PC-9 (cell line): Measurements from ENCODE around the gene IFT57. TPM values are rescaled to one million over a fixed set of nuclear protein-coding genes. Genes with fewer than 3 reads are reported as not detected.

Experiments
- BruUV-seq: library from RNA; stranded (reverse); fragments of 400-500 nt; replicated peaks from 2 replicates; lab custom pipeline; 2021; lab: Mats Ljungman, UMichigan
- CTCF ChIA-PET: fragments of 300-600 bp; sonication (Branson Sonifier 250); formaldehyde crosslinking; loops from one replicate; lab custom pipeline; 2022; ENCODE audit warnings: antibody characterized with exemption; lab: Charles Lee
- POLR2A ChIA-PET: fragments of 300-600 bp; sonication (Branson Sonifier 250); formaldehyde crosslinking; loops from one replicate; lab custom pipeline; 2022; ENCODE audit warnings: antibody characterized with exemption; ENCODE audit not compliant: unreplicated experiment; lab: Charles Lee
- DNase-seq, 2 experiments: peaks; one replicate each; pipeline versions ENCODE4 v3.0.0 to v3.0.0-alpha.2; 2015 to 2022; ENCODE audit warnings: mixed read lengths in 1 of 2
- H2AFZ ChIP-seq: fragments of 200-600 bp; sonication (generic); 2 replicates; pipeline ENCODE4 v1.8.1; 2017; ENCODE audit warnings: antibody characterized with exemption
- H3F3A ChIP-seq: fragments of 200-600 bp; sonication (generic); 2 replicates; pipeline ENCODE4 v1.8.1; 2017; ENCODE audit warnings: antibody characterized with exemption, mild to moderate bottlenecking, low read depth; ENCODE audit not compliant: insufficient read depth
- H3K27ac ChIP-seq: fragments of 200-600 bp; sonication (generic); 2 replicates; pipeline ENCODE4 v1.6.1; 2016; ENCODE audit warnings: mixed run types
- H3K27me3 ChIP-seq: fragments of 200-600 bp; sonication (generic); 2 replicates; pipeline ENCODE4 v1.6.1; 2016; ENCODE audit warnings: low read depth, mixed run types; ENCODE audit not compliant: insufficient read depth
- H3K36me3 ChIP-seq: fragments of 200-600 bp; sonication (generic); 2 replicates; pipeline ENCODE4 v1.6.1; 2016; ENCODE audit warnings: low read depth, mixed run types
- H3K4me1 ChIP-seq: fragments of 200-600 bp; sonication (generic); replicated peaks from 2 replicates; pipeline ENCODE4 v1.6.1; 2016; ENCODE audit warnings: mixed run types; ENCODE audit not compliant: insufficient read depth
- H3K4me2 ChIP-seq: fragments of 200-600 bp; sonication (generic); 2 replicates; pipeline ENCODE4 v1.6.1; 2017; ENCODE audit warnings: mixed run types
- H3K4me3 ChIP-seq: fragments of 200-600 bp; sonication (generic); 2 replicates; pipeline ENCODE4 v1.6.1; 2016; ENCODE audit warnings: mixed run types
- H3K79me2 ChIP-seq: fragments of 200-600 bp; sonication (generic); 2 replicates; pipeline ENCODE4 v1.6.1; 2017; ENCODE audit warnings: low read depth, mixed run types
- H3K9me2 ChIP-seq: fragments of 200-600 bp; sonication (generic); 2 replicates; pipeline ENCODE4 v1.8.1; 2017; ENCODE audit warnings: mild to moderate bottlenecking; ENCODE audit not compliant: insufficient read depth
- H3K9me3 ChIP-seq: fragments of 200-600 bp; sonication (generic); 2 replicates; pipeline ENCODE4 v1.8.1; 2016; ENCODE audit warnings: low read depth; ENCODE audit not compliant: insufficient read depth
- H4K20me1 ChIP-seq: fragments of 200-600 bp; sonication (generic); 2 replicates; pipeline ENCODE4 v1.8.1; 2017; ENCODE audit not compliant: insufficient read depth
- CTCF ChIP-seq: fragments of 200-600 bp; sonication (generic); conservative IDR thresholded peaks from 2 replicates; pipeline ENCODE4 v1.6.1; 2017; ENCODE audit warnings: mixed run types, antibody characterized with exemption, mild to moderate bottlenecking, moderate library complexity
- EZH2 ChIP-seq: fragments of 200-600 bp; sonication (generic); IDR thresholded peaks from 2 replicates; pipeline ENCODE4 v1.8.0; 2017; ENCODE audit warnings: antibody characterized with exemption, low read depth
- intact Hi-C: fragments of 100-400 bp; cut with micrococcal nuclease; formaldehyde crosslinking; loops from one replicate; pipeline ENCODE4 v1.10.0; 2022; ENCODE audit not compliant: unreplicated experiment
- total RNA-seq: library from RNA; stranded (reverse); gene quantifications from 2 replicates; pipeline ENCODE4 v1.2.3, GENCODE V29; 2021

The IFT57 gene
- total RNA-seq, 1 experiment from 2014 or later, result 55.2 TPM

DNA sequence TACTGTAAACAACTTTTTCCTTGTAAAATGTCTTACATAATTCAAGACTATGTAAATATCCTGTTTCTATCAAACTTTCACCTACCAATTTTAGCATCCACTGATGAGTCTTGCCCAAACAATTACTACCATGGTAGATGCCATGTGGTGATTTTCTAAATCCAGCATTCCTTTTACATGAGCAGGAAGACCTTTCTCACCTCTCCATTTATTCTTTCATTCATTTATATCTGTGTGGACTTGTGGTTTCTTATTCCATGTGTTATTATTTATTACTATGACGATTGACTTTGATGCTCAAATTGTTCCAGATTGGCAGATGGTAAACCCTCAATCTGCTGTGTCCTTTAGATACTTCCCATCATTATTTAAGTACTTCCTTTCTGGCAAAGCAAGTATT lies 62.4 kb downstream of the IFT57 start:
- no peak overlapping the region for H2AFZ ChIP-seq
- peak in 1 of 2 experiments; percentile 97 for DNase-seq

GRCh38 chr3:108159105-108159504 lies 63.1 kb downstream of the IFT57 start:
- Histone ChIP-seq H3K36me3 (0 out of 2 replicates have a peak, but pooled peaks cover 10% of the 10 kb centered on the region), H3K4me3 (no peak overlapping the region), H3K4me2 (no peak overlapping the region), H3K27ac (no peak overlapping the region), H4K20me1 (no peaks in the 10 kb centered on the region), H2AFZ (no peak overlapping the region), H3K4me1 (peaks cover 26% of the 10 kb centered on the region), H3K27me3 (no peaks in the 10 kb centered on the region), H3K79me2 (no peaks in the 10 kb centered on the region), H3F3A (peaks cover 18% of the 10 kb centered on the region), H3K9me3 (peaks cover 7% of the 10 kb centered on the region; the same call in 1 of the 2 replicates), H3K9me2 (no peaks in the 10 kb centered on the region)
- DNase-seq, result peak in 1 of 2 experiments; percentile 40
- BruUV-seq, result no TSS peak
- POLR2A ChIA-PET, result no interaction called here
- CTCF ChIA-PET, result no interaction called here
- intact Hi-C loops, result loop anchor here (10.0 kb wide), 1 partner anchor 146 kb away; no protein-coding TSS in a partner anchor
- no peak for TF ChIP-seq EZH2
- TF ChIP-seq CTCF, result no peak

More for the DNA sequence above, 62.4 kb downstream of the IFT57 start:
- Histone ChIP-seq H3F3A (peaks cover 18% of the 10 kb centered on the region), H3K27ac (peak overlapping the region; percentile 57), H3K4me1 (peaks cover 26% of the 10 kb centered on the region), H3K36me3 (0 out of 2 replicates have a peak, but pooled peaks cover 10% of the 10 kb centered on the region), H4K20me1 (no peaks in the 10 kb centered on the region), H3K79me2 (no peaks in the 10 kb centered on the region), H3K4me2 (peak overlapping the region; percentile 33), H3K4me3 (no peak overlapping the region; the same call in 1 of the 2 replicates), H3K27me3 (no peaks in the 10 kb centered on the region), H3K9me3 (peaks cover 7% of the 10 kb centered on the region; the same call in 1 of the 2 replicates), H3K9me2 (no peaks in the 10 kb centered on the region)
- intact Hi-C loops, result loop anchor here (10.0 kb wide), 1 partner anchor 145 kb away; no protein-coding TSS in a partner anchor
- BruUV-seq, result no TSS peak
- CTCF ChIA-PET, result no interaction called here
- TF ChIP-seq EZH2 (no peak), CTCF (no peak)
- POLR2A ChIA-PET, result no interaction called here

GRCh38 chr3:108158251-108158650 lies 64.0 kb downstream of the IFT57 start:
- Histone ChIP-seq H3K4me2 (no peak overlapping the region), H3K9me3 (peaks cover 7% of the 10 kb centered on the region; the same call in 1 of the 2 replicates), H3K4me3 (no peak overlapping the region), H3F3A (peaks cover 18% of the 10 kb centered on the region), H3K9me2 (no peaks in the 10 kb centered on the region), H4K20me1 (no peaks in the 10 kb centered on the region), H3K27ac (no peak overlapping the region), H3K79me2 (no peaks in the 10 kb centered on the region), H2AFZ (no peak overlapping the region), H3K4me1 (peaks cover 26% of the 10 kb centered on the region), H3K27me3 (no peaks in the 10 kb centered on the region), H3K36me3 (0 out of 2 replicates have a peak, but pooled peaks cover 10% of the 10 kb centered on the region)
- no peak for DNase-seq
- no TSS peak for BruUV-seq
- TF ChIP-seq EZH2, result no peak
- no peak for TF ChIP-seq CTCF
- CTCF ChIA-PET, result no interaction called here
- POLR2A ChIA-PET, result no interaction called here
- intact Hi-C loops, result loop anchor here (10.0 kb wide), 1 partner anchor 147 kb away; no protein-coding TSS in a partner anchor
